HepG2 (cell line): ENCODE results near the gene NBEAL2. TPM values are rescaled to one million over a fixed set of nuclear protein-coding genes. Genes with fewer than 3 reads are reported as not detected.
A peak's percentile ranks its signal among the peaks of the same experiment; 100 is the strongest.

ENCODE experiments used
- ELF4 ChIP-seq: sonication (generic); formaldehyde crosslinking; IDR thresholded peaks from 2 replicates; pipeline ENCODE4 v1.5.0; 2020; ENCODE audit warnings: missing genetic modification reagents, mild to moderate bottlenecking, moderate library complexity, borderline replicate concordance
- EZH2 ChIP-seq: conservative IDR thresholded peaks from 2 replicates; pipeline ENCODE4 v1.6.1; 2012; ENCODE audit warnings: mild to moderate bottlenecking, low read depth, low read length, moderate library complexity
- HINFP ChIP-seq: sonication (generic); formaldehyde crosslinking; IDR thresholded peaks from 2 replicates; pipeline ENCODE4 v1.4.0; 2020; ENCODE audit warnings: low read depth, mild to moderate bottlenecking, missing genetic modification reagents
- ISX ChIP-seq: sonication (generic); formaldehyde crosslinking; conservative IDR thresholded peaks from 2 replicates; pipeline ENCODE4 v1.5.0; 2020; ENCODE audit warnings: missing genetic modification reagents
- MAZ ChIP-seq, 2 experiments: sonication (generic) in 1 of 2; formaldehyde crosslinking in 1 of 2; IDR thresholded peaks; 2 replicates each; pipeline versions ENCODE4 v1.5.0 to v1.6.1; 2012 to 2020; ENCODE audit warnings: low read depth in 2 of 2, mild to moderate bottlenecking in 2 of 2, borderline replicate concordance in 1 of 2, improper control_type of control experiment in 1 of 2, low read length in 1 of 2, missing genetic modification reagents in 1 of 2, moderate library complexity in 1 of 2
- MEF2D ChIP-seq: sonication (generic); formaldehyde crosslinking; IDR thresholded peaks from 2 replicates; pipeline ENCODE4 v1.5.1; 2020; ENCODE audit warnings: mild to moderate bottlenecking, missing genetic modification reagents
- NCOA1 ChIP-seq: sonication (generic); formaldehyde crosslinking; IDR thresholded peaks from 2 replicates; pipeline ENCODE4 v1.9.0; 2021; ENCODE audit warnings: missing genetic modification reagents
- NFIB ChIP-seq: sonication (generic); formaldehyde crosslinking; IDR thresholded peaks from 2 replicates; pipeline ENCODE4 v1.9.0; 2021; ENCODE audit warnings: missing genetic modification reagents, mild to moderate bottlenecking, borderline replicate concordance
- PITX1 ChIP-seq: sonication (generic); formaldehyde crosslinking; IDR thresholded peaks from 2 replicates; pipeline ENCODE4 v1.5.1; 2020; ENCODE audit warnings: mild to moderate bottlenecking, missing genetic modification reagents
- SNAPC4 ChIP-seq: sonication (generic); formaldehyde crosslinking; IDR thresholded peaks from 2 replicates; pipeline ENCODE4 v1.4.0; 2020; ENCODE audit warnings: mild to moderate bottlenecking, missing genetic modification reagents
- SOX13 ChIP-seq, 3 experiments: fragments of 450-650 bp in 1 of 3; sonication (generic) in 1 of 3; formaldehyde crosslinking in 1 of 3; IDR thresholded peaks in 2 of 3; conservative IDR thresholded peaks in 1 of 3; 2 replicates each; pipeline versions ENCODE4 v1.5.0 to v1.6.1; 2016 to 2020; ENCODE audit warnings: antibody characterized with exemption in 1 of 3, mild to moderate bottlenecking in 1 of 3, missing compliant biosample characterization in 1 of 3, missing genetic modification reagents in 1 of 3, moderate library complexity in 1 of 3
- SP2 ChIP-seq: sonication (generic); formaldehyde crosslinking; IDR thresholded peaks from 2 replicates; pipeline ENCODE4 v1.5.1; 2020; ENCODE audit warnings: mild to moderate bottlenecking, missing genetic modification reagents
- SUZ12 ChIP-seq: fragments of 150-350 bp; IDR thresholded peaks from 2 replicates; pipeline ENCODE4 v1.6.1; 2014; ENCODE audit warnings: low read depth, low read length
- TAF1 ChIP-seq: sonication (generic); formaldehyde crosslinking; IDR thresholded peaks from 2 replicates; pipeline ENCODE4 v1.4.0; 2020; ENCODE audit warnings: missing genetic modification reagents
- ZNF292 ChIP-seq: sonication (generic); formaldehyde crosslinking; IDR thresholded peaks from 2 replicates; pipeline ENCODE4 v1.8.1; 2022; ENCODE audit warnings: mild to moderate bottlenecking, low read depth, missing genetic modification reagents, borderline replicate concordance
- ZNF597 ChIP-seq: sonication (generic); formaldehyde crosslinking; IDR thresholded peaks from 2 replicates; pipeline ENCODE4 v1.5.0; 2020; ENCODE audit warnings: missing genetic modification reagents
- ZNF672 ChIP-seq: sonication (generic); formaldehyde crosslinking; IDR thresholded peaks from 2 replicates; pipeline ENCODE4 v1.8.1; 2022; ENCODE audit warnings: missing genetic modification reagents
- ZNF775 ChIP-seq: sonication (generic); formaldehyde crosslinking; IDR thresholded peaks from 2 replicates; pipeline ENCODE4 v1.4.0; 2020; ENCODE audit warnings: missing genetic modification reagents, mild to moderate bottlenecking, moderate library complexity, borderline replicate concordance
- ZNF816 ChIP-seq: sonication (generic); formaldehyde crosslinking; IDR thresholded peaks from 2 replicates; pipeline ENCODE4 v1.8.0; 2022; ENCODE audit warnings: missing genetic modification reagents, mild to moderate bottlenecking, borderline replicate concordance
- polyA plus RNA-seq, 8 experiments: library from polyadenylated mRNA; depleted of rRNA in 3 of 8; stranded (reverse) in 7 of 8; unstranded in 1 of 8; fragments of >200 nt; fragmentation: Illumina TruSeq in 4 of 8; extraction: Trizol in 4 of 8; gene quantifications; 2 replicates each; pipeline versions ENCODE4 v1.2.1 to v1.2.3, GENCODE V29; 2011 to 2016; ENCODE audit warnings: low read depth in 4 of 8, missing spikeins in 1 of 8, mixed read lengths in 1 of 8; ENCODE audit not compliant: insufficient read depth in 1 of 8
- total RNA-seq, 5 experiments: library from RNA; depleted of rRNA; stranded (reverse); fragments of >200 nt; fragmentation: Illumina TruSeq; extraction: Trizol; gene quantifications; 2 replicates each; pipeline ENCODE4 v1.2.3, GENCODE V29; 2016; ENCODE audit warnings: low read depth in 1 of 5

NBEAL2 gene
- total and polyA plus RNA-seq, 2 of the 13 experiments (the other 11 are each of a cell fraction or from before 2014, with no cell fraction given) = 9.7 to 12.4 TPM

- TF ChIP-seq MAZ (IDR thresholded peaks at IDR 0.05; ENCODE audit: borderline replicate concordance, low read depth, low read length) = peak; percentile 82; the same call in 1 of the 2 replicates
- peak; percentile 88 for TF ChIP-seq MAZ (CRISPR knock-in tag; IDR thresholded peaks at IDR 0.05; ENCODE audit: low read depth)
- TF ChIP-seq ZNF816 = no peak
- no peak for TF ChIP-seq SNAPC4 (CRISPR knock-in tag)
- no peak for TF ChIP-seq SOX13 (IDR thresholded peaks at IDR 0.05)
- no peak; a peak in 2 of 4 replicates for TF ChIP-seq SOX13 (CRISPR knock-in tag; conservative IDR thresholded peaks at IDR 0.05 in 1 of 2, IDR thresholded peaks at IDR 0.05 in 1 of 2)
- peak; percentile 69; the same call in 1 of the 2 replicates for TF ChIP-seq ZNF292
- TF ChIP-seq ZNF672 (CRISPR knock-in tag) = no peak
- 0 out of 2 replicates have a peak, but pooled peaks have one; percentile 31 for TF ChIP-seq SP2 (CRISPR knock-in tag)
- TF ChIP-seq ZNF775 = no peak
- TF ChIP-seq TAF1 (CRISPR knock-in tag) = peak; percentile 62; the same call in 1 of the 2 replicates
- no peak for TF ChIP-seq HINFP
- no peak for TF ChIP-seq EZH2
- no peak for TF ChIP-seq NCOA1 (CRISPR knock-in tag)
- no peak for TF ChIP-seq SUZ12
- no peak for TF ChIP-seq ISX (CRISPR knock-in tag)
- TF ChIP-seq MEF2D (CRISPR knock-in tag) = peak; percentile 62; the same call in 1 of the 2 replicates
- TF ChIP-seq PITX1 (CRISPR knock-in tag) = 0 out of 2 replicates have a peak, but pooled peaks have one; percentile 47
- TF ChIP-seq NFIB (CRISPR knock-in tag) = no peak
- no peak for TF ChIP-seq ELF4
- no peak for TF ChIP-seq ZNF597
Observed at GRCh38 chr3:46978985-46979944, at the start of gene NBEAL2 (continued).
